T follicular helper cell (primary cell): ENCODE results near the gene METTL14.

Experiments
- DNase-seq: peaks from one replicate; pipeline ENCODE4 v3.0.0-alpha.2; 2020; ENCODE audit warnings: low read depth

The METTL14 gene

GRCh38 chr4:118734491-118735205, 49.5 kb downstream of the METTL14 start:
- no peak for DNase-seq

GRCh38 chr4:118736900-118737299, 51.7 kb downstream of the METTL14 start:
- no peak for DNase-seq

- no peak for DNase-seq
These were observed 52.9 kb downstream of the METTL14 start for GRCh38 chr4:118738090-118738489.

GRCh38 chr4:118739022-118739713, 54.0 kb downstream of the METTL14 start:
- DNase-seq, result no peak

GRCh38 chr4:118740869-118741268, 55.7 kb downstream of the METTL14 start:
- DNase-seq, result no peak

GRCh38 chr4:118741301-118741855, 56.2 kb downstream of the METTL14 start:
- DNase-seq, result no peak

GRCh38 chr4:118742050-118742449, 56.9 kb downstream of the METTL14 start:
- no peak for DNase-seq

GRCh38 chr4:118743867-118744266, 58.7 kb downstream of the METTL14 start:
- DNase-seq, result no peak

- no peak for DNase-seq
These were observed 60.2 kb downstream of the METTL14 start for GRCh38 chr4:118745357-118745756.

- no peak for DNase-seq
These were observed 61.2 kb downstream of the METTL14 start for GRCh38 chr4:118746251-118746919.

GRCh38 chr4:118749347-118749988, 64.3 kb downstream of the METTL14 start:
- DNase-seq, result no peak

GRCh38 chr4:118751629-118752323, 66.6 kb downstream of the METTL14 start:
- no peak for DNase-seq

- no peak for DNase-seq
These were observed 67.4 kb downstream of the METTL14 start for GRCh38 chr4:118752551-118752950.

GRCh38 chr4:118753096-118753495, 67.9 kb downstream of the METTL14 start:
- DNase-seq, result no peak

- no peak for DNase-seq
These were observed 68.5 kb downstream of the METTL14 start for GRCh38 chr4:118753685-118754084.

- DNase-seq, result no peak
These were observed 69.7 kb downstream of the METTL14 start for GRCh38 chr4:118754890-118755289.

- no peak for DNase-seq
These were observed 70.4 kb downstream of the METTL14 start for GRCh38 chr4:118755438-118756226.

- no peak for DNase-seq
These were observed 71.2 kb downstream of the METTL14 start for GRCh38 chr4:118756429-118756828.

GRCh38 chr4:118756958-118757357, 71.8 kb downstream of the METTL14 start:
- DNase-seq, result no peak

GRCh38 chr4:118757761-118758251, 72.6 kb downstream of the METTL14 start:
- DNase-seq, result no peak

GRCh38 chr4:118758293-118758692, 73.1 kb downstream of the METTL14 start:
- DNase-seq, result no peak
